Measurements from ENCODE around the gene SYCP3. TPM values are rescaled to one million over a fixed set of nuclear protein-coding genes. Genes with fewer than 3 reads are reported as not detected.

The SYCP3 gene
- total and polyA plus RNA-seq, 2 of the 8 experiments (the other 6 are each of a cell fraction or from before 2014, with no cell fraction given) = 0.02 to 0.07 TPM

- POLR2A ChIA-PET (ENCODE audit: partially characterized antibody) = no interaction called here
- FAIRE-seq = no peak
- no peak overlapping the region for H3K4me3 ChIP-seq (ENCODE audit: extremely low read depth in 1 of 4, insufficient read depth in 2 of 4, low read depth in 3 of 4, low read length in 4 of 4)
- H3K23me2 ChIP-seq (ENCODE audit: low read depth, low read length) = no peaks in the 10 kb centered on the region
- H4K5ac ChIP-seq (ENCODE audit: insufficient read length, low read depth, low read length) = no peak overlapping the region
- H3K79me1 ChIP-seq (ENCODE audit: low read depth, low read length) = 0 out of 2 replicates have a peak, but pooled peaks cover 3% of the 10 kb centered on the region
- H3K27me3 ChIP-seq (replicated peaks in 1 of 4; ENCODE audit: control insufficient read depth in 3 of 4, extremely low read depth in 1 of 4, insufficient read depth in 3 of 4, low read length in 3 of 4) = no peaks in the 10 kb centered on the region
- H3K18ac ChIP-seq (ENCODE audit: extremely low read depth, low read length) = no peak overlapping the region
- H3K23ac ChIP-seq (ENCODE audit: insufficient read length) = no peak overlapping the region
- no peak overlapping the region for H4K8ac ChIP-seq (ENCODE audit: extremely low read depth, insufficient read depth, low read length)
- H2BK20ac ChIP-seq (ENCODE audit: low read length) = no peak overlapping the region
- H2BK15ac ChIP-seq (ENCODE audit: low read length) = no peak overlapping the region
- peaks cover 0 to 3% (median 3%) of the 10 kb centered on the region in 4 experiments; a peak in 3 of 7 replicates for H3K4me1 ChIP-seq (replicated peaks in 1 of 4; ENCODE audit: control insufficient read depth in 3 of 4, insufficient read depth in 4 of 4, low read length in 3 of 4)
- CTCF ChIA-PET (ENCODE audit: partially characterized antibody) = interaction anchor here (3.1 kb wide), 1 partner anchor 11 kb away, joined by 21 read pairs; no protein-coding TSS in a partner anchor
- H3K36me3 ChIP-seq (ENCODE audit: control insufficient read depth in 2 of 4, insufficient read depth in 4 of 4, low read length in 3 of 4) = peaks cover 6 to 52% (median 24%) of the 10 kb centered on the region in 4 experiments
- no peak overlapping the region for H3K4ac ChIP-seq (replicated peaks; ENCODE audit: insufficient read length, low read depth, low read length)
- no peak overlapping the region for H2BK12ac ChIP-seq (ENCODE audit: low read depth, low read length)
- H3K14ac ChIP-seq (ENCODE audit: insufficient read length) = no peak overlapping the region
- H4K20me1 ChIP-seq (replicated peaks in 1 of 2; ENCODE audit: control insufficient read depth in 1 of 2, insufficient read depth in 2 of 2, low read length in 2 of 2) = no peaks in the 10 kb centered on the region
- no peak overlapping the region for H3K56ac ChIP-seq (replicated peaks; ENCODE audit: insufficient read length, low read depth, low read length)
- H2BK5ac ChIP-seq (ENCODE audit: low read depth, low read length) = no peak overlapping the region
- no peak overlapping the region for H4K91ac ChIP-seq (replicated peaks; ENCODE audit: insufficient read length, low read length)
- H3K79me2 ChIP-seq (ENCODE audit: control insufficient read depth in 1 of 2, insufficient read depth in 2 of 2, low read length in 2 of 2) = no peaks in the 10 kb centered on the region
- no peak overlapping the region for H3K9ac ChIP-seq (replicated peaks in 1 of 4; ENCODE audit: extremely low read depth in 1 of 4, low read depth in 3 of 4, low read length in 3 of 4)
- 0 out of 2 replicates have a peak overlapping the region, but pooled peaks have one; percentile 4 for H3K27ac ChIP-seq (ENCODE audit: low read depth, low read length)
- WGBS, 2 experiments (ENCODE audit: extremely low coverage in 1 of 2, insufficient coverage in 1 of 2, insufficient read length in 1 of 2, insufficient replicate concordance in 2 of 2, low coverage in 1 of 2, low lambda C conversion rate in 2 of 2, missing lambda C conversion rate in 1 of 2) = 85% methylated on average over 4 of the region's 4 CpGs; no CpG with 5 or more reads in 1 of the 2 experiments
- no peak overlapping the region for H2AK5ac ChIP-seq (ENCODE audit: low read depth, low read length)
- no peak overlapping the region for H2AFZ ChIP-seq (ENCODE audit: low read length)
- H3K4me2 ChIP-seq (ENCODE audit: insufficient read depth in 1 of 2, low read depth in 2 of 2, low read length in 2 of 2) = no peak overlapping the region
- no peak for DNase-seq (ENCODE audit: low read depth in 1 of 2, low spot score in 2 of 2)
- H3K9me3 ChIP-seq (ENCODE audit: insufficient read depth in 2 of 2, low read depth in 1 of 2, low read length in 1 of 2) = no peaks in the 10 kb centered on the region
- no peak overlapping the region for H2BK120ac ChIP-seq (replicated peaks; ENCODE audit: low read depth, low read length)
- TF ChIP-seq CHD1 (IDR thresholded peaks at IDR 0.05; ENCODE audit: low read depth, low read length) (no peak), RXRA (IDR thresholded peaks at IDR 0.05; ENCODE audit: insufficient read depth, low read depth, low read length) (no peak), SIRT6 (IDR thresholded peaks at IDR 0.05; ENCODE audit: low read length) (no peak), CBX8 (IDR thresholded peaks at IDR 0.05; ENCODE audit: borderline replicate concordance, low read depth, low read length) (no peak)
Observed at GRCh38 chr12:101749657-101750056, 10.4 kb upstream of the SYCP3 start.

Measured in H1 (cell line).